Vagina (tissue), 2 donors: ENCODE data around the gene GRP. TPM values are rescaled to one million over a fixed set of nuclear protein-coding genes. Genes with fewer than 3 reads are reported as not detected.

Source experiments
- DNase-seq, 2 donors: peaks; one replicate each; pipeline ENCODE4 v3.0.0-alpha.2; 2017; ENCODE audit errors: extremely low spot score in 2 of 2
- H3K27ac ChIP-seq: fragments of 200-600 bp; sonication (generic); one replicate; pipeline ENCODE4 v1.5.1; 2019
- H3K27me3 ChIP-seq: fragments of 200-600 bp; sonication (generic); one replicate; pipeline ENCODE4 v1.5.1; 2019
- H3K36me3 ChIP-seq, 2 donors: fragments of 200-600 bp; sonication (generic); one replicate each; pipeline ENCODE4 v1.5.1; 2017 to 2019
- H3K4me1 ChIP-seq: fragments of 200-600 bp; sonication (generic); one replicate; pipeline ENCODE4 v1.5.1; 2019
- H3K4me3 ChIP-seq, 2 donors: fragments of 200-600 bp; sonication (generic); 1 replicate in 1 of 2; 2 replicates in 1 of 2; pipeline ENCODE4 v1.5.1; 2016 to 2019
- H3K9me3 ChIP-seq: fragments of 200-600 bp; sonication (generic); one replicate; pipeline ENCODE4 v1.5.1; 2019
- CTCF ChIP-seq, 3 experiments: fragments of 450-650 bp in 2 of 3; fragments of 200-600 bp in 1 of 3; sonication (generic) in 1 of 3; IDR thresholded peaks; one replicate each; pipeline ENCODE4 v1.5.1; 2017 to 2019; ENCODE audit warnings: antibody characterized with exemption in 3 of 3, mild to moderate bottlenecking in 2 of 3, moderate library complexity in 2 of 3
- POLR2A ChIP-seq, 2 donors: fragments of 450-650 bp; IDR thresholded peaks; one replicate each; pipeline ENCODE4 v1.6.1; 2017; ENCODE audit warnings: antibody characterized with exemption in 2 of 2, mild to moderate bottlenecking in 2 of 2, moderate library complexity in 2 of 2
- POLR2AphosphoS5 ChIP-seq, 2 donors: sonication (generic); formaldehyde crosslinking; IDR thresholded peaks; one replicate each; pipeline ENCODE4 v1.9.0; 2017; ENCODE audit warnings: antibody characterized with exemption in 2 of 2, mild to moderate bottlenecking in 2 of 2, low read depth in 1 of 2; ENCODE audit not compliant: insufficient read depth in 1 of 2
- intact Hi-C: fragments of 100-400 bp; cut with DNase I; formaldehyde crosslinking; loops from one replicate; pipeline ENCODE4 v1.15.1; 2023
- total RNA-seq: library from RNA; depleted of rRNA; stranded (reverse); fragments of >200 nt; gene quantifications from one replicate; pipeline ENCODE4 v1.2.3, GENCODE V29; 2016

GRP gene
- total RNA-seq, 1 donor from 2014 or later = not detected

GRCh38 chr18:59200787-59201186 is 19.2 kb upstream of the GRP start:
- no peaks in the 10 kb centered on the region for H3K9me3 ChIP-seq
- H3K27ac ChIP-seq = no peak overlapping the region
- no peak for TF ChIP-seq POLR2AphosphoS5 (IDR thresholded peaks at IDR 0.05; ENCODE audit: insufficient read depth in 1 of 2, low read depth in 1 of 2)
- no peak for TF ChIP-seq POLR2A (IDR thresholded peaks at IDR 0.05)
- no peak for TF ChIP-seq CTCF (IDR thresholded peaks at IDR 0.05)
- no peak for DNase-seq
- H3K4me3 ChIP-seq = no peak overlapping the region
- H3K36me3 ChIP-seq = no peaks in the 10 kb centered on the region
- intact Hi-C loops = no loop called here
- H3K4me1 ChIP-seq = no peaks in the 10 kb centered on the region
- no peaks in the 10 kb centered on the region for H3K27me3 ChIP-seq

GRCh38 chr18:59202258-59202820 is 17.6 kb upstream of the GRP start:
- Histone ChIP-seq H3K36me3 (no peaks in the 10 kb centered on the region), H3K27me3 (no peaks in the 10 kb centered on the region), H3K4me1 (no peaks in the 10 kb centered on the region), H3K4me3 (no peak overlapping the region), H3K27ac (no peak overlapping the region), H3K9me3 (no peaks in the 10 kb centered on the region)
- TF ChIP-seq CTCF (IDR thresholded peaks at IDR 0.05) (no peak), POLR2A (IDR thresholded peaks at IDR 0.05) (no peak), POLR2AphosphoS5 (IDR thresholded peaks at IDR 0.05; ENCODE audit: insufficient read depth in 1 of 2, low read depth in 1 of 2) (no peak)
- DNase-seq = no peak
- intact Hi-C loops = no loop called here

GRCh38 chr18:59207506-59207905 is 12.5 kb upstream of the GRP start:
- Histone ChIP-seq H3K36me3 (no peaks in the 10 kb centered on the region), H3K27ac (no peak overlapping the region), H3K27me3 (no peaks in the 10 kb centered on the region), H3K4me1 (no peaks in the 10 kb centered on the region), H3K4me3 (no peak overlapping the region), H3K9me3 (no peaks in the 10 kb centered on the region)
- TF ChIP-seq POLR2AphosphoS5 (IDR thresholded peaks at IDR 0.05; ENCODE audit: insufficient read depth in 1 of 2, low read depth in 1 of 2) (no peak), CTCF (IDR thresholded peaks at IDR 0.05) (no peak)
- intact Hi-C loops = no loop called here
- no peak for DNase-seq

GRCh38 chr18:59208602-59209125 is 11.3 kb upstream of the GRP start:
- Histone ChIP-seq H3K27ac (no peak overlapping the region), H3K4me3 (no peak overlapping the region), H3K36me3 (no peaks in the 10 kb centered on the region), H3K27me3 (no peaks in the 10 kb centered on the region), H3K4me1 (no peaks in the 10 kb centered on the region), H3K9me3 (no peaks in the 10 kb centered on the region)
- intact Hi-C loops = no loop called here
- DNase-seq = no peak
- TF ChIP-seq POLR2AphosphoS5 (IDR thresholded peaks at IDR 0.05; ENCODE audit: insufficient read depth in 1 of 2, low read depth in 1 of 2) (no peak), POLR2A (IDR thresholded peaks at IDR 0.05) (no peak), CTCF (IDR thresholded peaks at IDR 0.05) (no peak)

- H3K9me3 ChIP-seq = no peaks in the 10 kb centered on the region
- H3K27ac ChIP-seq = no peak overlapping the region
- intact Hi-C loops = no loop called here
- TF ChIP-seq POLR2AphosphoS5 (IDR thresholded peaks at IDR 0.05; ENCODE audit: insufficient read depth in 1 of 2, low read depth in 1 of 2) (no peak), POLR2A (IDR thresholded peaks at IDR 0.05) (no peak), CTCF (IDR thresholded peaks at IDR 0.05) (no peak)
- H3K4me3 ChIP-seq = no peak overlapping the region
- DNase-seq = peak in 1 of 2 donors; percentile 44
- H3K4me1 ChIP-seq = no peaks in the 10 kb centered on the region
- no peaks in the 10 kb centered on the region for H3K36me3 ChIP-seq
- H3K27me3 ChIP-seq = no peaks in the 10 kb centered on the region
Observed at GRCh38 chr18:59210299-59210698, 9.7 kb upstream of the GRP start.
